K562 (cell line): ENCODE results near the gene CTDSPL. TPM values are rescaled to one million over a fixed set of nuclear protein-coding genes. Genes with fewer than 3 reads are reported as not detected.
A peak's percentile ranks its signal among the peaks of the same experiment; 100 is the strongest.

Source experiments
- ATAC-seq: fragments of 200-7000 bp; cut with Tn5 transposase; 3 replicates; pipeline ENCODE4 v1.9.1; 2020; ENCODE audit warnings: moderate library complexity
- BruUV-seq: library from RNA; stranded (reverse); fragments of 400-500 nt; replicated peaks from 2 replicates; lab custom pipeline; 2021; lab: Mats Ljungman, UMichigan
- CTCF ChIA-PET: fragments of 300-600 bp; formaldehyde crosslinking; extraction: SDS; loops from one replicate; lab custom pipeline; 2021; ENCODE audit warnings: low intra/inter-chr PET ratio; lab: Yijun Ruan, JAX
- POLR2A ChIA-PET: fragments of 300-600, 350-650 bp; sonication (Branson Sonifier 250); formaldehyde crosslinking; extraction: SDS; loops from one replicate; lab custom pipeline; 2021; ENCODE audit warnings: antibody characterized with exemption, inconsistent platforms; lab: Yijun Ruan, JAX
- DNase-seq, 4 experiments: peaks; one replicate each; pipeline versions ENCODE4 v3.0.0 to v3.0.0-alpha.2; 2011 to 2018; ENCODE audit warnings: low spot score in 3 of 4, mixed read lengths in 3 of 4; ENCODE audit errors: extremely low read depth in 1 of 4
- FAIRE-seq: peaks from 2 replicates; lab custom pipeline; 2011; peaks lifted over from hg19 to GRCh38; lab: Jason Lieb, UNC
- H2AFZ ChIP-seq: 2 replicates; pipeline ENCODE4 v1.6.0; 2011; ENCODE audit warnings: low read depth, low read length, control low read depth, inconsistent platforms
- H3K27ac ChIP-seq: fragments of 200-600 bp; 3 replicates; pipeline ENCODE4 v1.8.0; 2011; ENCODE audit warnings: low read depth, mild to moderate bottlenecking, control low read depth, inconsistent platforms, low read length, moderate library complexity, mixed read lengths; ENCODE audit errors: extremely low read depth
- H3K27me3 ChIP-seq, 2 experiments: fragments of 300-600 bp in 1 of 2; 2 replicates in 1 of 2; 3 replicates in 1 of 2; pipeline versions ENCODE4 v1.6.0 to v1.8.0; 2011; ENCODE audit warnings: inconsistent platforms in 2 of 2, low read length in 2 of 2, mild to moderate bottlenecking in 1 of 2, mixed read lengths in 1 of 2, moderate library complexity in 1 of 2; ENCODE audit not compliant: control insufficient read depth in 2 of 2, insufficient read depth in 2 of 2
- H3K36me3 ChIP-seq: fragments of 300-600 bp; 3 replicates; pipeline ENCODE4 v1.8.0; 2011; ENCODE audit warnings: mild to moderate bottlenecking, low read length, inconsistent platforms; ENCODE audit not compliant: control insufficient read depth, insufficient read depth
- H3K4me1 ChIP-seq, 2 experiments: fragments of 200-600 bp in 1 of 2; replicated peaks in 1 of 2; 2 replicates in 1 of 2; 3 replicates in 1 of 2; pipeline versions ENCODE4 v1.5.1 to v1.8.0; 2011; ENCODE audit warnings: inconsistent platforms in 2 of 2, low read length in 2 of 2, mild to moderate bottlenecking in 1 of 2, mixed read lengths in 1 of 2, moderate library complexity in 1 of 2; ENCODE audit not compliant: control insufficient read depth in 2 of 2, insufficient read depth in 2 of 2
- H3K4me2 ChIP-seq: 2 replicates; pipeline ENCODE4 v1.6.1; 2011; ENCODE audit warnings: low read length, control low read depth, inconsistent platforms, mixed read lengths; ENCODE audit not compliant: insufficient read depth
- H3K4me3 ChIP-seq: fragments of 200-600 bp; sonication (generic), shearing (Covaris generic); 2 replicates; pipeline ENCODE4 v1.5.1; 2016; ENCODE audit warnings: control low read depth, inconsistent platforms
- H3K79me2 ChIP-seq: fragments of 200-600 bp; 3 replicates; pipeline ENCODE4 v1.8.0; 2011; ENCODE audit warnings: low read length, inconsistent platforms; ENCODE audit not compliant: control insufficient read depth, insufficient read depth
- H3K9ac ChIP-seq, 2 experiments: 2 replicates each; pipeline versions ENCODE4 v1.6.0 to v1.6.1; 2011; ENCODE audit warnings: low read depth in 2 of 2, low read length in 2 of 2, control low read depth in 1 of 2, inconsistent platforms in 1 of 2, mild to moderate bottlenecking in 1 of 2, mixed read lengths in 1 of 2; ENCODE audit not compliant: insufficient read depth in 1 of 2
- H3K9me1 ChIP-seq: one replicate; pipeline ENCODE4 v1.6.0; 2011; ENCODE audit warnings: inconsistent platforms, mild to moderate bottlenecking, low read length, moderate library complexity; ENCODE audit not compliant: control insufficient read depth, insufficient read depth
- H3K9me3 ChIP-seq: replicated peaks from 2 replicates; pipeline ENCODE4 v1.5.1; 2011; ENCODE audit warnings: low read depth, low read length, inconsistent platforms; ENCODE audit not compliant: control insufficient read depth, insufficient read depth
- H4K20me1 ChIP-seq: replicated peaks from 2 replicates; pipeline ENCODE4 v1.6.1; 2011; ENCODE audit warnings: low read length, inconsistent platforms, mixed read lengths; ENCODE audit not compliant: control insufficient read depth, insufficient read depth
- BHLHE40 ChIP-seq: IDR thresholded peaks from 2 replicates; pipeline ENCODE4 v1.6.1; 2011; ENCODE audit warnings: low read length, improper control_type of control experiment
- CBX5 ChIP-seq: IDR thresholded peaks from 2 replicates; pipeline ENCODE4 v1.6.1; 2014; ENCODE audit warnings: low read depth, borderline replicate concordance
- KDM2B ChIP-seq: fragments of 250-450 bp; sonication (Bioruptor Pico); IDR thresholded peaks from 2 replicates; pipeline ENCODE4 v1.8.0; 2021; ENCODE audit warnings: mild to moderate bottlenecking, moderate library complexity
- NR2C1 ChIP-seq, 2 experiments: fragments of 450-650 bp; IDR thresholded peaks; 2 replicates each; pipeline ENCODE4 v1.6.1; 2017; ENCODE audit warnings: mild to moderate bottlenecking in 2 of 2, antibody characterized with exemption in 1 of 2, inconsistent platforms in 1 of 2, missing compliant biosample characterization in 1 of 2, missing genetic modification characterization in 1 of 2
- POLR3A ChIP-seq: IDR thresholded peaks from 2 replicates; pipeline ENCODE4 v1.6.1; 2011; ENCODE audit warnings: borderline replicate concordance, mild to moderate bottlenecking, moderate library complexity; ENCODE audit not compliant: insufficient read length, insufficient read depth; ENCODE audit errors: extremely low read depth
- SMARCA5 ChIP-seq: fragments of 450-650 bp; IDR thresholded peaks from 2 replicates; pipeline ENCODE4 v1.6.1; 2016
- ZC3H8 ChIP-seq: fragments of 450-650 bp; IDR thresholded peaks from 2 replicates; pipeline ENCODE4 v1.6.1; 2017
- WGBS: fragments of 100-300 bp; shearing (Covaris generic); methylation state at CpG from one replicate; pipeline ENCODE4 v1.1.6; 2016; ENCODE audit warnings: low coverage, mixed read lengths; ENCODE audit not compliant: insufficient coverage; ENCODE audit errors: missing lambda C conversion rate; 5-methylcytosine and 5-hydroxymethylcytosine counted together
- in situ Hi-C: fragments of 300-500 bp; cut with MboI; formaldehyde crosslinking; loops from 4 replicates; pipeline ENCODE4 v1.15.0; 2018; ENCODE audit warnings: inconsistent platforms, mixed read lengths
- intact Hi-C: fragments of 100-400 bp; cut with micrococcal nuclease; formaldehyde crosslinking; loops from 2 replicates; pipeline ENCODE4 v1.14.2; 2022
- polyA plus RNA-seq, 8 experiments: library from polyadenylated mRNA; depleted of rRNA in 4 of 8; stranded (reverse) in 5 of 8; unstranded in 3 of 8; fragments of >200 nt; fragmentation: Nextera tagmentation in 2 of 8; fragmentation: Illumina TruSeq in 1 of 8; extraction: Ambion mirVana in 2 of 8; extraction: Trizol in 1 of 8; gene quantifications; 2 replicates each; pipeline versions ENCODE4 v1.2.1 to v1.2.3, GENCODE V29; 2011 to 2014; ENCODE audit warnings: inconsistent platforms in 1 of 8, missing spikeins in 1 of 8
- total RNA-seq, 7 experiments: library from RNA; depleted of rRNA in 6 of 7; stranded (reverse); fragments of >200 nt in 6 of 7; fragmentation: Illumina TruSeq in 2 of 7; extraction: Trizol in 2 of 7; gene quantifications; 2 replicates each; pipeline versions ENCODE4 v1.2.1 to v1.2.3, GENCODE V29; 2011 to 2021; ENCODE audit warnings: low replicate concordance in 1 of 7
- TF ChIP-seq, protein P1 (sequence below), 2 experiments: fragments of 450-650 bp in 1 of 2; sonication (generic) in 1 of 2; formaldehyde crosslinking in 1 of 2; IDR thresholded peaks; 2 replicates each; pipeline versions ENCODE4 v1.7.1 to v1.9.0; 2016 to 2022; ENCODE audit warnings: inconsistent platforms in 1 of 2, mild to moderate bottlenecking in 1 of 2, missing genetic modification reagents in 1 of 2
- TF ChIP-seq, protein P2 (sequence below), 2 experiments: IDR thresholded peaks in 1 of 2; conservative IDR thresholded peaks in 1 of 2; 2 replicates each; pipeline ENCODE4 v1.6.1; 2016; ENCODE audit warnings: low read depth in 2 of 2, mild to moderate bottlenecking in 1 of 2, missing compliant biosample characterization in 1 of 2, missing genetic modification characterization in 1 of 2, moderate library complexity in 1 of 2

Gene CTDSPL
- total and polyA plus RNA-seq, 9 of the 15 experiments (the other 6 are each of a cell fraction or from before 2014, with no cell fraction given), result 5.1 to 19.3 (median 11.3) TPM

DNA sequence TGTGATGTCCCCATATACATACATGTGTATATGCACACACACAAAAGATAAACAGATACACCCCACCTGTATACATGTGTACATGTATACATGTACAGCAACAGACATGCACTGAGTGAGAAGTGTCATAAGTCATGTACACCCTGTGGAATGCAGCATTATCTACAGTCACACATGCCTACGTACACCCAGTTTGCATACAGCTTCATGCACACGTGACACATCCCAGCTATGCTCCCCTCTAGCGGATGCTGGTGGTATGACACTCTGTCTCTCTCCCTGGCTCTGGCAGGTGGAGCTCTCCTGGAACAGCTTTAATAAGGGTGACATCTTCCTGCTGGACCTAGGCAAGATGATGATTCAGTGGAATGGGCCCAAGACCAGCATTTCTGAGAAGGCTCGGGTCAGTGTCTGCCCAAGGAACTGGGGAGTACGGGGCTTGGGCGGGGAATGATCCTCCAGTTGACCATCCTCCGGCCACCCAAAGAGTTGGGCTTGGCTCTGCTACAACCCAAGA, 135.2 kb downstream of the CTDSPL start:
- CTCF ChIA-PET, result interaction anchor here (1.2 to 2.4 kb wide), 2 partner anchors 16 to 22 kb away, joined by 4 to 16 read pairs; no protein-coding TSS in a partner anchor
- H2AFZ ChIP-seq, result peak overlapping the region; percentile 71
- H3K4me3 ChIP-seq, result no peak overlapping the region
- peak overlapping the region; percentile 27; the same call in 2 of the 3 replicates for H3K27ac ChIP-seq
- FAIRE-seq (peak; percentile 98), ATAC-seq (peak; percentile 50), DNase-seq (peak; percentile 69 to 95 (median 78))
- WGBS, result 36% methylated on average over 7 of the region's 7 CpGs
- peaks cover 61% of the 10 kb centered on the region in 2 experiments for H3K4me1 ChIP-seq
- no peaks in the 10 kb centered on the region for H4K20me1 ChIP-seq
- H3K27me3 ChIP-seq, result no peaks in the 10 kb centered on the region
- peak overlapping the region; percentile 54; the same call in 1 of the 2 replicates for H3K4me2 ChIP-seq
- H3K79me2 ChIP-seq, result peaks cover 22% of the 10 kb centered on the region
- POLR2A ChIA-PET, result interaction anchor here (0.6 to 1.4 kb wide), 7 partner anchors 10 to 124 kb away, joined by 3 to 7 read pairs (median 5); no protein-coding TSS in a partner anchor
- intact Hi-C loops (no loop called here), in situ Hi-C loops (no loop called here)
- peaks cover 53% of the 10 kb centered on the region for H3K36me3 ChIP-seq
- peaks cover 5% of the 10 kb centered on the region for H3K9me1 ChIP-seq
- H3K9me3 ChIP-seq, result no peaks in the 10 kb centered on the region
- no peak overlapping the region; a peak in 1 of 4 replicates for H3K9ac ChIP-seq
- BruUV-seq, result no TSS peak
- TF ChIP-seq ZC3H8 (no peak), NR2C1 (IDR thresholded peaks at IDR 0.05) (peak; percentile 50; the same call in 1 of the 2 replicates), NR2C1 (tag; IDR thresholded peaks at IDR 0.05) (no peak), KDM2B (CRISPR knock-in tag) (no peak), SMARCA5 (peak; percentile 56; the same call in 1 of the 2 replicates), CBX5 (no peak), POLR3A (no peak), BHLHE40 (peak; percentile 99)
- TF ChIP-seq, protein P1, sequence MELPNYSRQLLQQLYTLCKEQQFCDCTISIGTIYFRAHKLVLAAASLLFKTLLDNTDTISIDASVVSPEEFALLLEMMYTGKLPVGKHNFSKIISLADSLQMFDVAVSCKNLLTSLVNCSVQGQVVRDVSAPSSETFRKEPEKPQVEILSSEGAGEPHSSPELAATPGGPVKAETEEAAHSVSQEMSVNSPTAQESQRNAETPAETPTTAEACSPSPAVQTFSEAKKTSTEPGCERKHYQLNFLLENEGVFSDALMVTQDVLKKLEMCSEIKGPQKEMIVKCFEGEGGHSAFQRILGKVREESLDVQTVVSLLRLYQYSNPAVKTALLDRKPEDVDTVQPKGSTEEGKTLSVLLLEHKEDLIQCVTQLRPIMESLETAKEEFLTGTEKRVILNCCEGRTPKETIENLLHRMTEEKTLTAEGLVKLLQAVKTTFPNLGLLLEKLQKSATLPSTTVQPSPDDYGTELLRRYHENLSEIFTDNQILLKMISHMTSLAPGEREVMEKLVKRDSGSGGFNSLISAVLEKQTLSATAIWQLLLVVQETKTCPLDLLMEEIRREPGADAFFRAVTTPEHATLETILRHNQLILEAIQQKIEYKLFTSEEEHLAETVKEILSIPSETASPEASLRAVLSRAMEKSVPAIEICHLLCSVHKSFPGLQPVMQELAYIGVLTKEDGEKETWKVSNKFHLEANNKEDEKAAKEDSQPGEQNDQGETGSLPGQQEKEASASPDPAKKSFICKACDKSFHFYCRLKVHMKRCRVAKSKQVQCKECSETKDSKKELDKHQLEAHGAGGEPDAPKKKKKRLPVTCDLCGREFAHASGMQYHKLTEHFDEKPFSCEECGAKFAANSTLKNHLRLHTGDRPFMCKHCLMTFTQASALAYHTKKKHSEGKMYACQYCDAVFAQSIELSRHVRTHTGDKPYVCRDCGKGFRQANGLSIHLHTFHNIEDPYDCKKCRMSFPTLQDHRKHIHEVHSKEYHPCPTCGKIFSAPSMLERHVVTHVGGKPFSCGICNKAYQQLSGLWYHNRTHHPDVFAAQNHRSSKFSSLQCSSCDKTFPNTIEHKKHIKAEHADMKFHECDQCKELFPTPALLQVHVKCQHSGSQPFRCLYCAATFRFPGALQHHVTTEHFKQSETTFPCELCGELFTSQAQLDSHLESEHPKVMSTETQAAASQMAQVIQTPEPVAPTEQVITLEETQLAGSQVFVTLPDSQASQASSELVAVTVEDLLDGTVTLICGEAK (IDR thresholded peaks at IDR 0.05), result 0 out of 2 replicates have a peak, but pooled peaks have one; percentile 43
- TF ChIP-seq, protein P1 (CRISPR knock-in tag; IDR thresholded peaks at IDR 0.05), result no peak
- TF ChIP-seq, protein P2, sequence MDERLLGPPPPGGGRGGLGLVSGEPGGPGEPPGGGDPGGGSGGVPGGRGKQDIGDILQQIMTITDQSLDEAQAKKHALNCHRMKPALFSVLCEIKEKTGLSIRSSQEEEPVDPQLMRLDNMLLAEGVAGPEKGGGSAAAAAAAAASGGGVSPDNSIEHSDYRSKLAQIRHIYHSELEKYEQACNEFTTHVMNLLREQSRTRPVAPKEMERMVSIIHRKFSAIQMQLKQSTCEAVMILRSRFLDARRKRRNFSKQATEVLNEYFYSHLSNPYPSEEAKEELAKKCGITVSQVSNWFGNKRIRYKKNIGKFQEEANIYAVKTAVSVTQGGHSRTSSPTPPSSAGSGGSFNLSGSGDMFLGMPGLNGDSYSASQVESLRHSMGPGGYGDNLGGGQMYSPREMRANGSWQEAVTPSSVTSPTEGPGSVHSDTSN (CRISPR knock-in tag; IDR thresholded peaks at IDR 0.05; ENCODE audit: low read depth), result no peak
- TF ChIP-seq, protein P2 (tag; conservative IDR thresholded peaks at IDR 0.05; ENCODE audit: low read depth), result peak; percentile 51; the same call in 1 of the 2 replicates
